A673 (cell line): ENCODE data around the gene TMEM203. TPM values are rescaled to one million over a fixed set of nuclear protein-coding genes. Genes with fewer than 3 reads are reported as not detected.

Source experiments
- BruUV-seq: library from RNA; stranded (reverse); fragments of 400-500 nt; replicated peaks from 2 replicates; lab custom pipeline; 2021; lab: Mats Ljungman, UMichigan
- CTCF ChIA-PET: fragments of 300-600 bp; sonication (Branson Sonifier 250); formaldehyde crosslinking; loops from one replicate; lab custom pipeline; 2022; ENCODE audit warnings: antibody characterized with exemption; lab: Charles Lee
- POLR2A ChIA-PET: fragments of 300-600 bp; sonication (Branson Sonifier 250); formaldehyde crosslinking; loops from one replicate; lab custom pipeline; 2022; ENCODE audit warnings: antibody characterized with exemption; ENCODE audit not compliant: low non-redundant PET; lab: Charles Lee
- DNase-seq: peaks from one replicate; pipeline ENCODE4 v3.0.0-alpha.2; 2015; ENCODE audit warnings: low spot score
- H3K27ac ChIP-seq: fragments of 200-600 bp; sonication (generic); 2 replicates; pipeline ENCODE4 v1.5.1; 2016; ENCODE audit warnings: mixed run types, low read depth, mild to moderate bottlenecking, mixed read lengths, antibody characterized with exemption, low read length; ENCODE audit not compliant: poor library complexity, severe bottlenecking
- H3K27me3 ChIP-seq: fragments of 200-600 bp; sonication (generic); replicated peaks from 2 replicates; pipeline ENCODE4 v1.6.1; 2017; ENCODE audit warnings: mixed run types, low read depth, mild to moderate bottlenecking, mixed read lengths, antibody characterized with exemption, low read length; ENCODE audit not compliant: insufficient read depth, poor library complexity
- H3K36me3 ChIP-seq: fragments of 200-600 bp; sonication (generic); 2 replicates; pipeline ENCODE4 v1.6.1; 2016; ENCODE audit warnings: mixed run types, mild to moderate bottlenecking, mixed read lengths, antibody characterized with exemption, low read length; ENCODE audit not compliant: insufficient read depth, poor library complexity, severe bottlenecking
- H3K4me1 ChIP-seq: fragments of 200-600 bp; sonication (generic); 2 replicates; pipeline ENCODE4 v1.6.1; 2017; ENCODE audit warnings: mixed run types, mild to moderate bottlenecking, mixed read lengths, antibody characterized with exemption, low read length; ENCODE audit not compliant: insufficient read depth, poor library complexity, severe bottlenecking
- H3K4me3 ChIP-seq: fragments of 200-600 bp; sonication (generic); 2 replicates; pipeline ENCODE4 v1.5.1; 2016; ENCODE audit warnings: low read depth, mixed run types, mild to moderate bottlenecking, mixed read lengths, low read length; ENCODE audit not compliant: poor library complexity, severe bottlenecking
- H3K9me3 ChIP-seq: fragments of 200-600 bp; sonication (generic); 2 replicates; pipeline ENCODE4 v1.6.1; 2016; ENCODE audit warnings: mixed run types, low read depth, mild to moderate bottlenecking, mixed read lengths, antibody characterized with exemption, low read length; ENCODE audit not compliant: poor library complexity, severe bottlenecking
- CTCF ChIP-seq: fragments of 300-800, 200-600 bp; sonication (generic); conservative IDR thresholded peaks from 2 replicates; pipeline ENCODE4 v1.5.1; 2017; ENCODE audit warnings: low read depth, mild to moderate bottlenecking, antibody characterized with exemption, low read length, moderate library complexity, mixed read lengths
- EZH2 ChIP-seq: fragments of 200-600 bp; sonication (generic); IDR thresholded peaks from 2 replicates; pipeline ENCODE4 v1.6.1; 2017; ENCODE audit warnings: borderline replicate concordance, low read depth, mild to moderate bottlenecking, mixed read lengths, antibody characterized with exemption, low read length; ENCODE audit not compliant: poor library complexity, severe bottlenecking
- intact Hi-C: fragments of 100-400 bp; cut with micrococcal nuclease; formaldehyde crosslinking; loops from one replicate; pipeline ENCODE4 v1.10.0; 2022; ENCODE audit not compliant: unreplicated experiment
- total RNA-seq: library from RNA; stranded (reverse); gene quantifications from 2 replicates; pipeline ENCODE4 v1.2.3, GENCODE V29; 2021

The TMEM203 gene
- total RNA-seq, 1 experiment from 2014 or later, result 37.5 TPM

- Histone ChIP-seq H3K36me3 (no peaks in the 10 kb centered on the region), H3K4me3 (no peak overlapping the region), H3K9me3 (no peaks in the 10 kb centered on the region), H3K27ac (no peak overlapping the region), H3K27me3 (peaks cover 32% of the 10 kb centered on the region), H3K4me1 (peaks cover 3% of the 10 kb centered on the region)
- DNase-seq, result no peak
- intact Hi-C loops, result no loop called here
- CTCF ChIA-PET, result interaction anchor here (0.6 kb wide), 2 partner anchors 13 to 29 kb away, joined by 3 read pairs; no protein-coding TSS in a partner anchor
- POLR2A ChIA-PET, result no interaction called here
- no TSS peak for BruUV-seq
- TF ChIP-seq CTCF, result no peak
- TF ChIP-seq EZH2, result no peak
These were observed 32.3 kb downstream of the TMEM203 start for GRCh38 chr9:137172901-137173795.

- POLR2A ChIA-PET, result no interaction called here
- no peak for TF ChIP-seq CTCF
- no peak for TF ChIP-seq EZH2
- peaks cover 50% of the 10 kb centered on the region for H3K27me3 ChIP-seq
- no peak overlapping the region for H3K4me3 ChIP-seq
- no peak for DNase-seq
- intact Hi-C loops, result no loop called here
- CTCF ChIA-PET, result interaction anchor here (0.7 kb wide), 1 partner anchor 42 kb away, joined by 3 read pairs; no protein-coding TSS in a partner anchor
- H3K36me3 ChIP-seq, result no peaks in the 10 kb centered on the region
- no TSS peak for BruUV-seq
- H3K9me3 ChIP-seq, result no peaks in the 10 kb centered on the region
- no peak overlapping the region for H3K27ac ChIP-seq
- H3K4me1 ChIP-seq, result peaks cover 3% of the 10 kb centered on the region
These were observed 34.1 kb downstream of the TMEM203 start for GRCh38 chr9:137171149-137171900.

GRCh38 chr9:137170486-137171148 lies 34.8 kb downstream of the TMEM203 start:
- Histone ChIP-seq H3K9me3 (no peaks in the 10 kb centered on the region), H3K4me3 (no peak overlapping the region), H3K36me3 (no peaks in the 10 kb centered on the region), H3K27me3 (peaks cover 57% of the 10 kb centered on the region), H3K27ac (no peak overlapping the region), H3K4me1 (peaks cover 3% of the 10 kb centered on the region)
- CTCF ChIA-PET, result interaction anchor here (0.7 kb wide), 1 partner anchor 41 kb away, joined by 3 read pairs; no protein-coding TSS in a partner anchor
- intact Hi-C loops, result no loop called here
- peak; percentile 1 for TF ChIP-seq EZH2
- no peak for TF ChIP-seq CTCF
- POLR2A ChIA-PET, result no interaction called here
- BruUV-seq, result no TSS peak
- DNase-seq, result no peak
